HG02973 (cell line): ENCODE results near the gene ZNF318.

ENCODE experiments used
- ATAC-seq: cut with Tn5 transposase; IDR thresholded peaks from one replicate; pipeline ENCODE4 v1.9.1; 2021; ENCODE audit warnings: moderate library complexity; ENCODE audit not compliant: unreplicated experiment

Gene ZNF318

GRCh38 chr6:43301081-43301870 is 68.2 kb downstream of the ZNF318 start:
- ATAC-seq, result no peak

- no peak for ATAC-seq
Observed at GRCh38 chr6:43299338-43300293, 69.8 kb downstream of the ZNF318 start.

GRCh38 chr6:43298565-43299337 is 70.7 kb downstream of the ZNF318 start:
- ATAC-seq, result no peak

- ATAC-seq, result no peak
Observed at GRCh38 chr6:43297644-43298564, 71.5 kb downstream of the ZNF318 start, which contains the start of gene SLC22A7. Gene SLC22A7, plus strand, starts transcription at chr6:43298260. Its CDS starts 99 bp downstream, at chr6:43298359.

- ATAC-seq, result no peak
Observed at GRCh38 chr6:43296780-43297497, 72.5 kb downstream of the ZNF318 start.

GRCh38 chr6:43295456-43295855 is 74.0 kb downstream of the ZNF318 start:
- no peak for ATAC-seq

- no peak for ATAC-seq
Observed at GRCh38 chr6:43294536-43294935, 74.9 kb downstream of the ZNF318 start.

GRCh38 chr6:43293698-43294097 is 75.7 kb downstream of the ZNF318 start:
- no peak for ATAC-seq

GRCh38 chr6:43292763-43293318 is 76.6 kb downstream of the ZNF318 start:
- no peak for ATAC-seq

GRCh38 chr6:43292341-43292740 is 77.1 kb downstream of the ZNF318 start:
- ATAC-seq, result no peak

- ATAC-seq, result no peak
Observed at GRCh38 chr6:43291708-43292107, 77.7 kb downstream of the ZNF318 start.

- ATAC-seq, result no peak
Observed at GRCh38 chr6:43290905-43291355, 78.5 kb downstream of the ZNF318 start.

GRCh38 chr6:43290339-43290904 is 79.0 kb downstream of the ZNF318 start:
- ATAC-seq, result no peak

GRCh38 chr6:43287717-43288679 is 81.4 kb downstream of the ZNF318 start:
- no peak for ATAC-seq

GRCh38 chr6:43286980-43287716 is 82.3 kb downstream of the ZNF318 start:
- no peak for ATAC-seq

GRCh38 chr6:43286456-43286979 is 82.9 kb downstream of the ZNF318 start:
- no peak for ATAC-seq
